Measurements from ENCODE around the gene CRTC2.

DNA sequence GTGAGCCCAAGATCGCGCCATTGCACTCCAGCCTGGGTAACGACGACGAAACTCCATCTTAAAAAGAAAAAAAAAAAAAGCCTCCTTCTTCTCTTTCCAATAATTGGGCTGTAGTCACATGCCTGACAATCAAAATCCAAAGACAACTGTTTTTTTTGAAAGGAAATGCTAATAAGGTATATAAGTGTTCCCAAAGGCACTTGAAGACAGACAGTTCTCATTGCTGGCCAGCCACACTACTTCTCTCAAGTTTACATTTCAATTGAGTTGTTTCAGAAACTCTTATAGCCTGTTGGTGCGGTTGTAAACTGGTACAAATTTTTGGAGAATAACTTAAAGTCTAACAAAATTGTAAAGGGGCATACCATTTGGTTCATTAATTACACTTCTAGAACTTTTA is 58.9 kb downstream of the CRTC2 start:
- TF ChIP-seq, protein P1, sequence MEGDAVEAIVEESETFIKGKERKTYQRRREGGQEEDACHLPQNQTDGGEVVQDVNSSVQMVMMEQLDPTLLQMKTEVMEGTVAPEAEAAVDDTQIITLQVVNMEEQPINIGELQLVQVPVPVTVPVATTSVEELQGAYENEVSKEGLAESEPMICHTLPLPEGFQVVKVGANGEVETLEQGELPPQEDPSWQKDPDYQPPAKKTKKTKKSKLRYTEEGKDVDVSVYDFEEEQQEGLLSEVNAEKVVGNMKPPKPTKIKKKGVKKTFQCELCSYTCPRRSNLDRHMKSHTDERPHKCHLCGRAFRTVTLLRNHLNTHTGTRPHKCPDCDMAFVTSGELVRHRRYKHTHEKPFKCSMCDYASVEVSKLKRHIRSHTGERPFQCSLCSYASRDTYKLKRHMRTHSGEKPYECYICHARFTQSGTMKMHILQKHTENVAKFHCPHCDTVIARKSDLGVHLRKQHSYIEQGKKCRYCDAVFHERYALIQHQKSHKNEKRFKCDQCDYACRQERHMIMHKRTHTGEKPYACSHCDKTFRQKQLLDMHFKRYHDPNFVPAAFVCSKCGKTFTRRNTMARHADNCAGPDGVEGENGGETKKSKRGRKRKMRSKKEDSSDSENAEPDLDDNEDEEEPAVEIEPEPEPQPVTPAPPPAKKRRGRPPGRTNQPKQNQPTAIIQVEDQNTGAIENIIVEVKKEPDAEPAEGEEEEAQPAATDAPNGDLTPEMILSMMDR (conservative IDR thresholded peaks at IDR 0.05; ENCODE audit: low read length) = no peak
- TF ChIP-seq EZH2phosphoT487 (IDR thresholded peaks at IDR 0.05; ENCODE audit: borderline replicate concordance) = no peak
